GM21825 (cell line): ENCODE results near the gene FAM151A.

Experiments used
- ATAC-seq: cut with Tn5 transposase; IDR thresholded peaks from one replicate; pipeline ENCODE4 v1.9.1; 2021; ENCODE audit warnings: mild to moderate bottlenecking, moderate library complexity; ENCODE audit not compliant: unreplicated experiment

Gene FAM151A

DNA sequence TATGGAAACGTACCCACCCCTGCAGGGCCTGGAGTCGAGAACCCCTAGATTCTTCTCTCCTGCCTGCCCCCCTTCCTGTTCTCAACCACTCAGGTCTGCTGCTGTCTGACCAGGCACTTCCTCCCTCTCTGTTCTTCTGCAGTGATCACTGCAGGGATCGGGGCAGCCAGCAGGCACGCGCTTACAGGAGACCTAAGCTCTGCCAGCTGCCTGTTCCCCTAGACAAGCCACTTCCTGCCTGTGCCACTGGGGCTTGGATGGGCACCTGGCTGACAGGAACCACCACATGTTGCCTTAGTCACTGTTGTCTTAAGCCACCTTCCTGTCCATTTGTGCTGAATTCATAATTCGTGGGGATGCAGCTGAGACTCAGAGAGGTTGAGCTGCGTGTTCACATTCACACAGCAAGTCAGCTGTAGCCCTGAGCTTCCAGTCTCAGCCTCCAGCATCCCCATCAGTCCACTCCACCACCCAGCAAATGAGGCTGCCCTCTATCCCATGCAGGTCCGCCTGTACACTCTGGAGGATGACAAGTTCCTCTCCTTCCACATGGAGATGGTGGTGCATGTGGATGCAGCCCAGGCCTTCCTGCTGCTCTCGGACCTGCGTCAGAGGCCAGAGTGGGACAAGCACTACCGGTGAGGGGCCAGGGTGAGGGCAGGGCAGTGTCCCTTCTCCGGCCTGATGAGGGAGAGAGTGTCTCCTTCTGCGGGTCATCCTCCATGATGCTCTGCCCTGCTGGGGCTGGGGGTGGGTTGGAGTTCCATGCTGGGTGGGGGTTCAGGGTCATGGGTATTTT, 18.6 kb downstream of the FAM151A start:
- ATAC-seq: no peak

DNA sequence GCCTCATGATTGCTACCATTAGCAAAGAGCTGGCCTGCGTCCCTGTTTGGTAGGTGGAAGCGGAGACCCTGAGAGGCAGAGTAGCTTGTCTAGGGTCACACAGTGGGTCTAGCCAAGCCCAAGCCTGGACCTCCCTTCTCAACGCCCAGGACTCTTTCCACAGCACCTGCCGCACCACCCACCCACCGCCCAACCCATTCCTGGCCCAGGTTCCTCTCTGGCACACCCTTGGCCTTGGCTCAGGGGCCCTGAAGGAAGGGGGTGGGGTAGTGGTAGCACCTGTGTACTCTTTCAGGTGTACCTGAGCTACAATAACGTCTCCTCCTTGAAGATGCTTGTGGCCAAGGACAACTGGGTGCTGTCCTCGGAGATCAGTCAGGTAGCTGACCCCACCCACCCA, 19.3 kb downstream of the FAM151A start:
- ATAC-seq: no peak

DNA sequence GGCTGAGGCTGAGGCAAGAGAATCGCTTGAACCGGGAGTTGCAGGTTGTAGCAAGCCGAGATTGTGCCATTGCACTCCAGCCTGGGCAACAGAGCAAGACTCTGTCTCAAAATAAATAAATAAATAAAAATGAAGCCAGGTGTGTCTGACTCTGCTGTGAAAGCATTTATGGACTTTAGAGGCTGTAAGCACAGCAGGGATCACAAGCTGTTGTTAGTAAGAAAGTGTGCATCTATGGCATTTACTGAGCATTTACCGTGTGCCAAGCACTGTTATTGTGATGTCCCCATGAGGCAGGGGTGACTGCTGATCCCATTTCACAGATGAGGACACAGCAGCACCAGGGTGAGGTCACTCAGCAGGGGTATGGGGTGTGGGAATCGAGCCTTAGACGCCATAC, 20.1 kb downstream of the FAM151A start:
- ATAC-seq: no peak

DNA sequence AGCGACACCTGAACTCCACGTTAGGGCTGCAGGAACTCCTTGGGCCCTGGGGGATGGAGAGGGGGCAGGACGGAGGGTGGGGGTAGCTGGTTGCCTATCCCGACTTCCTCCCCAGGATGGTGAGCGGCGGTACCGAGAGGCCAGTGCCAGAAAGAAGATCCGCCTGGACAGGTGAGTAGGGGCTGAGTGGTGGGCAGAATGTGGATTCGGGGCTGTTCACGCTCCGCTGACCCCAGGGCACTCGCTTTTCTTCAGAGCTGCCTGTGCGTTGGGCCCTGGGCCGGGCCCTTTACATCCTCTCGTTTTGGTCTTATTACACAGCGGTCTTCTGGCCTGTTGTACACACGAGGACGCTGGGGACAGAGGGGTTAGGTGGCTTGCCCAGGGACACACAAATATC, 20.8 kb downstream of the FAM151A start:
- ATAC-seq: no peak

GRCh38 chr1:54601730-54602129, 21.6 kb downstream of the FAM151A start:
- no peak for ATAC-seq

DNA sequence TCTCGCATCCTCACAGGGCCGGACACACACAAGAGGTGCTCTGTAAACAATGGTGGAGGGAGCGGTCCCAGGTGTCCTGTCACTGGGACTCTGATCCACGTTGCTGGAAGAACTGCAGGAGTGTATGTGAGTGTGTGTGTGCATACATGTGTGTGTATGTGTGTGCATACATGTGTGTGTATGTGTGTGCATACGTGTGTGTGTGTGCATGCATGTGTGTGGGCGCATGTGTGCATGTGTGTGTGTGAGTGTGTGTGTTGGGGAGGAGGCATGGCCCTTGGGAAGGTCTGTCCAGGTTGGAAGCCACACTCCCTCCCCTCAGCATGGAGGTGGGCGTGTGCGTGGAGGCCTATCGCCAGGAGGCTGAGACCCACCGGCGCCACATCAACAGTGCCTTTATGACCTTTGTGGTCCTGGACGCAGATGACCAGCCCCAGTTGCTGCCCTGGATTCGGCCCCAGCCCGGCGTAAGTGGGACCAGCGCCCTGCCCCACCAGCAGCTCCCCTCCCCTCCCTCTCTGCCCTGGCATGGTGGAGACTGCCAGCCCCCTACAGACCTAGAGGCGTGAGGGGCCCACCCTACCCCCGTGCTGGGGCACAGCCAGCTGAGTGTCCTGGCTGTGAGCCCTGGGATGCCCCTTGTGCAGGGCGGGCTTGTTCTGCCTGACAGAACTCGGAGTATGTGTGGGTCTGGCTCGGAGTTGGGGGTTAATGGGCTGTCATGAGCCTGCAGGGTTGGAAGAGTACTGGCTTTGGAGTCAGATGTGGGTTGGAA, 22.2 kb downstream of the FAM151A start:
- ATAC-seq: no peak

DNA sequence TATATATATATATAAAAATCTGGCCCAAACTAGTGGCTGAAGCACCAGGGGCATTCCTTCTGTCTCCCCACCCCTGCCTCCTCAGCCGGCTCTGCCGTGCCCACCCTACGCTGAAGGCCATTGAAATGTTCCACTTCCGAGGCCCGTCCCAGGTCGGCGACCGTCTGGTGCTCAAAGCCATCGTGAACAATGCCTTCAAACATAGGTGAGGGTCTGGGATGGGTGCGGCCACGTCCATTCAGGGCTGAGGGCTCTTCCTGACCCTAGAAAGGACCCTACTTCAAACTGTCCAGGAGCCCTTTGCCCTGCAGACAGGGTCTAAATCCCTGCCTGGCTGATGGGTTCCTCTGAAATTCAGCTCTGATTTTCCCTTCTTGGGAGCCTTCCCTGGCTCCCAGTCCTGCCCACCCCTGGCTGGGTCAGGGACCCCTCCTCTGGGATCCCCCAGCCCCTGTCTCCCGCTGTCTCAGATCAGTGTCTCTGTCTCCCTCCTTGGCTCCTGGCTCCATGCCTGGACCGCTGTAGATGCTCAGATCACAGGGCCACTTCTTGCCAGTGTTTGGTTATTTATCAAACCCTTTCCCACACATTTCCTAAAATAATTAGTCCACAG, 24.0 kb downstream of the FAM151A start:
- no peak for ATAC-seq

DNA sequence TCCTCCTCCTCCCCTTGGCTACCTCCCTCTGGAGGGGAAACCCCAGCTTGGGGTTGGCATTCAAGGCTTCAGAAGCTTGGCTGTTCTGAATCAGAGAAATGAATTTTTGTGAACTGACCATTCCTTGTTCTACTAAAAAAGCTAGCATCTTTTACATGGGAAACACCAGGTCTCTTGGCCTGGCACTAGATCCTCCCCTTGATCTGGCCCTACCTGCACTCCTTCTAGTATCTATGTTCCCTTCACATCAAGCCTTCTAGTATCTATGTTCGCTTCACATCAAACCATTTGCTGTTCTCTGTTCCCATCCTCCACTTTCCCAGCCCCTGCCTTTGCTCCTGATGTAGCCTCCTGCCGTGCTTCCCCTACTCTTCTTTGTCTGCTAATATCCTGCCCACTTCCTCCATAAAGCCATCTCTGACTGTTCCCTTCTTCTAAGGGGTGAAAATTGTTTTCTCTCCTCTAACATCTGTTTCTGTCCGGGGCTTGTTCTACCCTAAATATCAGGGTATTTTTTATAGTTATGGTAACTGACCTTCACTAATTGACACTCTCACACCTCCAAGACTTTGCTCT, 25.8 kb downstream of the FAM151A start:
- no peak for ATAC-seq

DNA sequence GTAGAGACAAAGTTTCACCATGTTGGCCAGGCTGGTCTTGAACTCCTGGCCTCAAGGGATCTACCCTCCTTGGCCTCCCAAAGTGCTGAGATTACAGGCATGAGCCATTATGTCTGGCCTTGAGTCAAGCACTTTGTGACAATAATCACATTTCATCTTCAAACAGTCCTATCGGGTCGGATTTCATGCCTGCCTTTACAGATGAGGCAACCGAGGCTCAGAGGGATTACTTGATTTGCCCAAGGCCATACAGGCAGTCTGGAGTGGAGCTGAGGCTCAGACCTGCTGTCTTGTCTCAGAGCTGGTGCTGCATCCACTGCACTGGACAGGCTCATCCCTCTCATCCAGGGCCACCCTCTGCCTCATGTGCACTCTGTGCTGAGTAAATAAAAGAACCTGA, 26.6 kb downstream of the FAM151A start:
- ATAC-seq: no peak

GRCh38 chr1:54595956-54596498, 27.3 kb downstream of the FAM151A start:
- ATAC-seq: no peak

- ATAC-seq: no peak
Observed at GRCh38 chr1:54594463-54594862, 28.9 kb downstream of the FAM151A start.

GRCh38 chr1:54593571-54594160, 29.7 kb downstream of the FAM151A start:
- ATAC-seq: no peak

DNA sequence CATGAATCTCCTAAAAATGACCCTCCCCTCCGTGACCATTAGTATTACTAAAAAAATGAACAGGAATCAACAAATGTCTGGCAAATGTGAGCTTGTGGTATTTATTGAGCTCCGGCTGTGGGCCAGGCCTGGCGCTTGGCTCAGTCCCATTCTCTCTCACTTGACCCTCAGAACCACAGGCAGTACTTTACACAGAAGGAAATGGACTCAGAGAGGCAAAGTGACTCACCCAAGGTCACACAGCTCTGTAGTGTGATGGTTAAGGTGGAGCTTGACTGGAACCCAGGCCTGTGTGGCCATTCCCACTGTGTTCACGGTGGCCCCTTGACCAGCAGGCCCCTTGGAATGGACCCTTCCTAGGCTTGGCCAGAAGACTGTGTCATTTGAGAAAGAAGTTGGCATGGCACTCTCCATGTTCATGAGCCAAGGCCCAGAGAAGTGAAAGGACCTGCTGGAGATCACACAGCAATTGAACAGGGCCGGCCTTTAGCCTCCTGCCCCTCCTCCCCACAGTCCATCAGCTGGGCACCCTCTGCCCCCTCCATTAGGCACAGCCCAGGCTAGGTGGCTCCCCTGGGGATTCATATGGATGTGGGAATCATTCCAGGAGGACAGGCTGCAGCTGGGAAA, 32.1 kb downstream of the FAM151A start:
- ATAC-seq: no peak

DNA sequence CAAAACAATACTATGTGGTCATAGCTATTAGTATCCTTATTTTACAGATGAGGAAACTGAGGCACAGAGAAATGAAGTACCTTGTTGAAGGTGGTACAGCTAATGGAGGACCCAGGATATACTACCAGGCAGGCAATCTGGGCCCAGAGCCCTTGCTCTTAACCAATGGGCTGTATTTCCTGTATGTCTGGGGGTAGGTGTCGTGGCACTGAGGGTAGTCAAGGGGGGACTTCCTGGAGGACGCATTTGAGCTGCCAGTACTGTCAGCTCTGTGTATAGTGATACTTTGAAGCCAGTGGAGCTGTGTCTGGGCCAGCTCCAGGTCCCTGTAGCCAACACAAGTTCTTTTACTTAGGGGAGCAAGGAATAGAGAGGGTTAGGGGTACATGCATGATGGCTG, 34.9 kb downstream of the FAM151A start:
- ATAC-seq: no peak

DNA sequence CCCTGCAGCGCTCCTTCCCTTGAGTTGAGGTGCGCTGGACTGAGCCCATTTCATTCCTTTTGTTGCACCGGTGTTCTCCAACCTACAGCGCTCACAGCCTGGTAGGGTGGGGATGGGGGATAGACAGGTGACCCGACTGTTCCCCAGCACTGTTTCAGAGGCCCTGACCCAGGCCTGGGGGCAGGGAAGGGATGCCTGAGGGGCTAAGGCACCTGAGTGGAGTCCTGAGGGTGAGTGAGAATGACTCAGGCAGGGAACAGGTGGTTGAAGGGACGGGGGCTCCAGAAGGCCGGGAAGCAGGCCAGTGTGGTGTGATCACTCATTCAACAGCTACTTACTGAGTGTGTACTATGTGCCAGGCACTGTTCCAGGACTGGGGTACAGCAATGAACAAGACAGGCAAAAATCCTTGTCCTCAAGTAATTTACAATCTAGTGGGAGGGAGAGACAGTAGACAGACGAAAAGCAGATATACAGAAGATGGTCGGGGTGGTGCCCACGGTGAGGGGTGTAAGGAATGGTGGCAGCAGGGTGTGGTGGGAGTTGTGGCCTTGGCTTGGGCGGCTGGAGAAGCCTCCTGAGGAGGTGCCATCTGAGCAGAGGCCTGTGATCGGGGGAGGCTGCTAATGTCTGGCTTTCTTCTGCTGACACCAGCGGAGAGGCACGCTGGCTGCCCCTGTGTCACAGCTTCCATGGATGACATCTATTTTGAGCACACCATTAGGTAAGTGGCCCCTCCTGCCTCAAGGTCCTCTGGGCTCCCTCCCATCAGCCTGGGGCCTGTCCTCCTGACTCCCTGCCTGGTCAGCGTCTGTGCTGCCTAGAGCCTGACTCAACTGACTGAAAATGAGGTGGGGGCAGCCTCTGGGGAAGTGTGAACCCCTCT, 37.9 kb downstream of the FAM151A start:
- no peak for ATAC-seq

GRCh38 chr1:54584575-54584974, 38.8 kb downstream of the FAM151A start:
- ATAC-seq: no peak

GRCh38 chr1:54583871-54584270, 39.5 kb downstream of the FAM151A start:
- no peak for ATAC-seq

GRCh38 chr1:54583307-54583686, 40.0 kb downstream of the FAM151A start:
- no peak for ATAC-seq

DNA sequence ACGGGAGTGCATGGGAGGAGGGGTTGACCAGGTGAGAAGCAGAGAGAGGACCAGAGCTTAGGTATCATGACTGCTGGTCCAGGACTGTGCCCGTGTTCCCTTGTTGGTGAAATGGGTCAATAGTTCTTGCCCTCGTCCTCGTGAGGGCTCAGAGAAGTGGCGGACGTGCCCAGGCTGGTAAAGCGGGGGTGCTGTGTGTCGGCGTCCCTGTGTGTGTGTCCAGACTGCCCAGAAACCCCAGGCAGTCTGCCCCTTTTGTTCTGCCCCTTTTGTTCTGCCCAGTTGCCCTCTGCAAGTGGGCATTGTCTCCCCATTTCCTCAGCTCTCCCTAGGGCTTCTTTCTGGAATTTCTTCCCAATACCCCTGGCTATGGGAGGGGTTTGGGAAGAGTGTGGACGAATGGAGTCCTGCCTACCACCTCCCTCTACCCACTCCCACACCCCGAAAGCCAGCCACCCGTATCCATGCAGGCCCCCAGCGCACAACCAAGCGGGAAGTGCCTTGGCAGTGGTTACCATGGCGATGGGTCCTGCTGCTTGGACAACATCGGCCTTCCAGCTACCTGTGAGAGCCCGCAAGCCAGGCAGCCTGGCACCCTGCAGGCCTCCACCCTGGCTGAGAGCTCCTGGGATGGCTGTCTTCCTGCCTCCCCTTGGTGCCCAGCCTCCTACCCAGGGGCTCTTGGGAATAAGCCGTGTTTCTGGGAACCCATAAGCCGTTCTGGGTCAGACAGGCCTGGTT, 40.6 kb downstream of the FAM151A start:
- no peak for ATAC-seq
